Stomach smooth muscle (tissue), 2 donors: ENCODE measurements around the gene SF3B3.
"Not testable (repeated sequence)": the region's sequence is repeated elsewhere in the genome, so short reads cannot be mapped to it uniquely, and the experiment has no call there.

Source experiments
- H3K27ac ChIP-seq: one replicate; pipeline ENCODE4 v1.7.0; 2013; ENCODE audit warnings: mild to moderate bottlenecking, low read length, inconsistent platforms
- H3K27me3 ChIP-seq, 2 donors: one replicate each; pipeline ENCODE4 v1.7.0; 2013; ENCODE audit warnings: low read length in 2 of 2; ENCODE audit not compliant: insufficient read depth in 2 of 2, control insufficient read depth in 1 of 2
- H3K36me3 ChIP-seq, 2 donors: one replicate each; pipeline ENCODE4 v1.7.0; 2013; ENCODE audit warnings: low read length in 2 of 2; ENCODE audit not compliant: control insufficient read depth in 2 of 2, insufficient read depth in 2 of 2
- H3K4me1 ChIP-seq: one replicate; pipeline ENCODE4 v1.7.0; 2013; ENCODE audit warnings: low read length; ENCODE audit not compliant: control insufficient read depth, insufficient read depth
- H3K4me3 ChIP-seq, 2 donors: one replicate each; pipeline ENCODE4 v1.7.0; 2013; ENCODE audit warnings: low read length in 2 of 2
- H3K9ac ChIP-seq, 2 donors: one replicate each; pipeline ENCODE4 v1.7.0; 2013; ENCODE audit warnings: low read length in 2 of 2, mild to moderate bottlenecking in 1 of 2
- H3K9me3 ChIP-seq, 2 donors: one replicate each; pipeline ENCODE4 v1.7.0; 2013; ENCODE audit warnings: low read length in 2 of 2; ENCODE audit not compliant: control insufficient read depth in 2 of 2
- donor health status: healthy.
- donor health status: Pancreatic carcinoma.

SF3B3 gene

DNA sequence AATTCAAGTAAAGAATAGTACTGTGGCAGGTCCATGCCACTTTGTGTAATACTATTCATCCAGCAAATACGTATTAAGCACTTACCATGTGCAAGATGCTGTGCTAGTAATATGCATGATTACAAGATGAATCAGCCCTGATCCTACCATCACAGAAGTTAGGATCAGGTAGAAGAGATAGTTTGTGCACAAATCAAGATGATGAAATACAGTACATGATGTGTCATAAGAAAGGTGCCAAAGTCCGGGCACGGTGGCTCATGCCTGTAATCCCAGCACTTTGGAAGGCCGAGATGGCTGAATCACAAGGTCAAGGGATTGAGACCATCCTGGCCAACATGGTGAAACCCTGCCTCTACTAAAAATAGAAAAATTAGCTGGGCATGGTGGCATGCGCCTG lies 11.2 kb upstream of the SF3B3 start:
- no peaks in the 10 kb centered on the region for H3K27me3 ChIP-seq
- H3K4me3 ChIP-seq, result no peak overlapping the region
- no peak overlapping the region for H3K9ac ChIP-seq
- peaks cover 56 to 63% of the 10 kb centered on the region in 2 donors for H3K36me3 ChIP-seq
- H3K27ac ChIP-seq, result no peak overlapping the region
- H3K9me3 ChIP-seq, result no peaks in the 10 kb centered on the region
- no peaks in the 10 kb centered on the region for H3K4me1 ChIP-seq

GRCh38 chr16:70520612-70521297 lies 2.9 kb upstream of the SF3B3 start:
- Histone ChIP-seq H3K27ac (no peak overlapping the region), H3K4me3 (no peak overlapping the region), H3K9ac (no peak overlapping the region), H3K27me3 (no peaks in the 10 kb centered on the region), H3K36me3 (peaks cover 16 to 21% of the 10 kb centered on the region in 2 donors), H3K4me1 (peaks cover 17% of the 10 kb centered on the region), H3K9me3 (no peaks in the 10 kb centered on the region)

DNA sequence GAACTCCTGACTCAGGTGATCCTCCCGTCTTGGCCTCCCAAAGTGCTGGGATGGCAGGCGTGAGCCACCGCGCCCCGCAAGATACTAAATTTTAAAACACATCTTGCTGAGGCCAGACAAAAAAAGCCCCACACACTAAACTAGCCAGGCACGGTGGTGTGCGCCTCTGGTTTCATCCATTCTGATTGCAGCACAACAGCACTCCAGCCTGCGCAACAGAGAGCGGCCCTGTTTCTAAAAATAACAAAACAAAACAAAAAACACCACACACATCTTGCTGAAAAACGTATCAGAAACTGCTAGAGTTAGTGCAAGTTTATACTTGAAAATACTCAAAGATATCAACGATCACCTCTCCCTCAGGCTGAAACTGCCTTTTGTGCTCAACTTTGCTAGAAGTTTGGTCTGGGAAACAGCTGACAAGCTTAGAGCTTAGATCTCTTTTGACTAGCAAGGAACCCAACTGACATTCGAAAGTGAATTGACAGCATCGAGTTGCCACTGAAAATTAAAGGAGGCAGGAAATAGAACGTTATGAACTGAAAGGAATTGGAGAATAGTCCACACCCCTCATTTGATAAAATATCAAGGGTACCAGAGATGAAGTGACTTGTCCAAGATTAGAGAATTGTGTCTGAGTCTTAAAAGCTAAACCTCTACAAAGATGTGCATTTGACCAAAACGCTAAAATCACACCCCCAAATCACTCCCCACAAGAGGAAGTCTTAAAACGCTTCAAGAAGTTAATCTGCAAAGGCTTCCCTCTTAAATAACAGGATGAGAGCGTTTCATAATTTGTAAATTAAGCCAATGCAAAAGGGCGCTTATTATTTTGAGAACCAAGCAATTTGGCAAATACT lies 1.2 kb upstream of the SF3B3 start:
- Histone ChIP-seq H3K4me3 (peak overlapping the region; percentile 85 to 99), H3K4me1 (peaks cover 17% of the 10 kb centered on the region), H3K27me3 (no peaks in the 10 kb centered on the region), H3K9ac (peak overlapping the region; percentile 79 to 92), H3K9me3 (no peaks in the 10 kb centered on the region), H3K36me3 (peaks cover 4 to 15% of the 10 kb centered on the region in 2 donors), H3K27ac (peak overlapping the region; percentile 75)

DNA sequence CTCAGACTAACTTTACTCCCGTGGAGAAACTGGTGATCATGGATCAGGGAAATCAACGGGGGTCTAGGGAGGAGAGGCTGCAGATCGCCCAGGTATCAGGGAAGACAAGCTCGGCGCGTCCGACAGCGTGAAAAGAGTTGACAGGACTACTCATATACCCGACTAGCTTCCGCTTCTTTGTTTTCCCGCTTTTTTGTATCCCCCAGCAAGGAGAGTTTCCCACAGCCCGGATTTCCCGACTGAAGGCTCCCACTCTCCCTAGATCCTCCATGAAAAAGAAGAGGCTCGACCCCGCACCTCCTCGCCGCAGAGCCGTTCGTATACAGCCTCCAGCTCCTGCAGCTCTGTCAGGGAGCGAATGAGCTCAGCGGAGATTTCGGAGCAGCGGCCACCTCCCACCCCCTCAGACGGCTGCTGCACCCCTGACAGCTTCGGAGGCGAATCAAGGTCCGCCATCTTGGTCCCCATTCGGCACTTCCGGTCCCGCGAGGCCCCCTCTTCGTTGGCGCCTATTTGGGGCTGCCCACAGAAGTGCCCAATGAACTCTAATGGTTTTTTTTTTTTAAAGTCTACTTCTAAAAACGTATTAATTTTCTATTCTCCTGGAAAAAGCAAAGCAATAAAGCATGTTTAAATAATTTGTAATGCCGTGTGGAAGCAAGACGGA lies 407 bp upstream of the SF3B3 start, which contains the start of gene COG4:
Gene COG4, minus strand, starts transcription at position 479 of the 667 bp plus-strand sequence. Its CDS starts 11 bp downstream, at position 468.
- no peaks in the 10 kb centered on the region for H3K9me3 ChIP-seq
- H3K4me3 ChIP-seq, result peak within 1 kb of the TSS; percentile 85 to 99
- H3K4me1 ChIP-seq, result peaks cover 17% of the 10 kb centered on the region
- peak within 1 kb of the TSS; percentile 75 for H3K27ac ChIP-seq
- H3K27me3 ChIP-seq, result no peaks in the 10 kb centered on the region
- H3K36me3 ChIP-seq, result peaks cover 4 to 12% of the 10 kb centered on the region in 2 donors
- peak within 1 kb of the TSS; percentile 79 to 92 for H3K9ac ChIP-seq

DNA sequence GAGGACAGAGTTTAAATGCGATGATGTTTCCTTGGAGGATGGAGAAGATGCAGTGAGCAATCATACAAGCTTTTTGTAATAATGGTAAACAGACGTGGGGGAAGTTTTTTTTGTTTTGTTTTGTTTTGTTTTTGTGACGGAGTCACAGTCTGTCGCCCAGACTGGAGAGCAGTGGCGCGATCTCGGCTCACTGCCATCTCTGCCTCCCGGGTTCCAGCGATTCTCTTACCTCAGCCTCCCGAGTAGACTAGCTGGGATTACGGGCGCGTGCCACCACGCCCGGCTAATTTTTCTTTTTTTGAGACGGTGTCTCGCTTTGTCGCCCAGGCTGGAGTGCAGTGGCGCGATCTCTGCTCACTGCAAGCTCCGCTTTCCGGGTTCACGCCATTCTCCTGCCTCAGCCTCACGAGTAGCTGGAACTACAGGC lies 796 bp downstream of the SF3B3 start:
- peak overlapping the region; percentile 79 to 92 for H3K9ac ChIP-seq
- peaks cover 12 to 17% of the 10 kb centered on the region in 2 donors for H3K36me3 ChIP-seq
- peak overlapping the region; percentile 85 to 99 for H3K4me3 ChIP-seq
- peaks cover 17% of the 10 kb centered on the region for H3K4me1 ChIP-seq
- H3K9me3 ChIP-seq, H3K27me3 ChIP-seq: not testable (repeated sequence)
- peak overlapping the region; percentile 75 for H3K27ac ChIP-seq

- H3K36me3 ChIP-seq, result peaks cover 22 to 25% of the 10 kb centered on the region in 2 donors
- no peak overlapping the region for H3K4me3 ChIP-seq
- H3K4me1 ChIP-seq, result peaks cover 17% of the 10 kb centered on the region
Observed at GRCh38 chr16:70526403-70526802, 2.8 kb downstream of the SF3B3 start.

DNA sequence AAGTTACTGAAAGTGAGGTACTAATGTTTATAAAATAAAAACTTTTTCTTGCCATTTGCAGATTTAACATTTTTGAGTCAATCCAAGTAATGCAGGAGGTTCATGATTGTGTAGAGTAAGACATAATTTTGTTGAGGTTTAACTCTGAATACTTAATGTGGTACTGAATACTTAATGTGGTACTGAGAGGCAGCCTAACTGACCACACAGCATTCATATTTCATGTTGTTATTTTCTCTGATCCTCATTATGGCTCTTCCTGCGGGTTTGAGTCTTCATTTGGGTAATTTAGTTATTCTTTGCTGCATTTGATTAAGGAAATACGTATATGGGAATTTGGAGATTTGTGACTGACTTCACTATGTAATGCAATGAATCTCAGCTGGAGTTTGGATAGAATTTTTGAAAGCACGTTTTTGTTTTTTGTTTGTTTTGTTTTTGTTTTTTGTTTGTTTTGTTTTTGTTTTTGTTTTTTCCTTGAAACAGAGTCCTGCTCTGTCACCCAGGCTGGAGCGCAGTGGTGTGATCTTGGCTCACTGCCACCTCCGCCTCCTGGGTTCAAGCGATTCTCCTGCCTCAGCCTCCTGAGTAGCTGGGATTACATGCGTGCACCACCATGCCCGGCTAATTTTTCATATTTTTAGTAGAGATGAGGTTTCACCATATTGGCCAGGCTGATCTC lies 3.8 kb downstream of the SF3B3 start:
- no peaks in the 10 kb centered on the region for H3K9me3 ChIP-seq
- peaks cover 30 to 32% of the 10 kb centered on the region in 2 donors for H3K36me3 ChIP-seq
- no peak overlapping the region for H3K4me3 ChIP-seq
- H3K27me3 ChIP-seq, result no peaks in the 10 kb centered on the region
- H3K4me1 ChIP-seq, result peaks cover 14% of the 10 kb centered on the region
- H3K9ac ChIP-seq, result no peak overlapping the region
- H3K27ac ChIP-seq, result no peak overlapping the region

More at GRCh38 chr16:70526403-70526802, 2.8 kb downstream of the SF3B3 start:
- H3K9ac ChIP-seq, result no peak overlapping the region
- H3K27me3 ChIP-seq, result no peaks in the 10 kb centered on the region
- H3K9me3 ChIP-seq, result no peaks in the 10 kb centered on the region
- no peak overlapping the region for H3K27ac ChIP-seq

GRCh38 chr16:70529051-70529777 lies 5.6 kb downstream of the SF3B3 start:
- Histone ChIP-seq H3K4me1 (peaks cover 9% of the 10 kb centered on the region), H3K9ac (no peak overlapping the region), H3K9me3 (no peaks in the 10 kb centered on the region), H3K27ac (no peak overlapping the region), H3K27me3 (no peaks in the 10 kb centered on the region), H3K36me3 (peaks cover 35 to 48% of the 10 kb centered on the region in 2 donors), H3K4me3 (no peak overlapping the region)

GRCh38 chr16:70529954-70530353 lies 6.3 kb downstream of the SF3B3 start:
- not testable (repeated sequence) for H3K4me1 ChIP-seq, H3K9ac ChIP-seq, H3K27me3 ChIP-seq, H3K27ac ChIP-seq, H3K4me3 ChIP-seq, H3K9me3 ChIP-seq
- H3K36me3 ChIP-seq, result peaks cover 41 to 50% of the 10 kb centered on the region in 2 donors
